GM03348 (cell line): ENCODE results near the gene CUBN.
"Not testable (repeated sequence)": the region's sequence is repeated elsewhere in the genome, so short reads cannot be mapped to it uniquely, and the experiment has no call there.

Source experiments
- DNase-seq: peaks from one replicate; pipeline ENCODE4 v3.0.0; 2012; ENCODE audit warnings: low spot score

The CUBN gene

GRCh38 chr10:17037910-17038309 is 91.7 kb downstream of the CUBN start:
- no peak for DNase-seq

- DNase-seq: no peak
Measured at GRCh38 chr10:17035446-17035845, 94.2 kb downstream of the CUBN start.

GRCh38 chr10:17033529-17034260 is 95.9 kb downstream of the CUBN start:
- DNase-seq: no peak

- DNase-seq: no peak
Measured at GRCh38 chr10:17031637-17032635, 97.7 kb downstream of the CUBN start.

- peak; percentile 66 for DNase-seq
Measured at GRCh38 chr10:17029581-17030271, 99.9 kb downstream of the CUBN start.

GRCh38 chr10:17029239-17029580 is 100.4 kb downstream of the CUBN start:
- no peak for DNase-seq

- no peak for DNase-seq
Measured at GRCh38 chr10:17028798-17029197, 100.8 kb downstream of the CUBN start.

GRCh38 chr10:17026686-17027485 is 102.7 kb downstream of the CUBN start:
- peak; percentile 19 for DNase-seq

GRCh38 chr10:17025444-17026295 is 103.9 kb downstream of the CUBN start:
- peak; percentile 71 for DNase-seq

GRCh38 chr10:17024461-17024860 is 105.2 kb downstream of the CUBN start:
- DNase-seq: no peak

GRCh38 chr10:17023386-17024298 is 106.0 kb downstream of the CUBN start:
- peak; percentile 75 for DNase-seq

- DNase-seq: no peak
Measured at GRCh38 chr10:17022896-17023295, 106.7 kb downstream of the CUBN start.

- no peak for DNase-seq
Measured at GRCh38 chr10:17022466-17022825, 107.2 kb downstream of the CUBN start.

- DNase-seq: no peak
Measured at GRCh38 chr10:17021656-17022465, 107.8 kb downstream of the CUBN start.

GRCh38 chr10:17019696-17020095 is 109.9 kb downstream of the CUBN start:
- no peak for DNase-seq

GRCh38 chr10:17013131-17013983 is 116.3 kb downstream of the CUBN start:
- not testable (repeated sequence) for DNase-seq

- not testable (repeated sequence) for DNase-seq
Measured at GRCh38 chr10:17012731-17013130, 116.9 kb downstream of the CUBN start.
